GM18951 (cell line): ENCODE results near the gene RAP1GAP.

Experiments
- POLR2A ChIP-seq: IDR thresholded peaks from 4 replicates; pipeline ENCODE4 v1.6.1; 2011; ENCODE audit warnings: mild to moderate bottlenecking; ENCODE audit not compliant: insufficient read length, insufficient read depth; ENCODE audit errors: extremely low read depth
- in situ Hi-C: fragments of 300-500 bp; cut with MboI; formaldehyde crosslinking; loops from one replicate; pipeline ENCODE4 v1.12.0; 2022; ENCODE audit warnings: low sequenced_read_pairs, mixed read lengths, inconsistent platforms; ENCODE audit not compliant: unreplicated experiment

The RAP1GAP gene

GRCh38 chr1:21630571-21631343 is 38.4 kb downstream of the RAP1GAP start:
- in situ Hi-C loops = no loop called here
- no peak for TF ChIP-seq POLR2A

DNA sequence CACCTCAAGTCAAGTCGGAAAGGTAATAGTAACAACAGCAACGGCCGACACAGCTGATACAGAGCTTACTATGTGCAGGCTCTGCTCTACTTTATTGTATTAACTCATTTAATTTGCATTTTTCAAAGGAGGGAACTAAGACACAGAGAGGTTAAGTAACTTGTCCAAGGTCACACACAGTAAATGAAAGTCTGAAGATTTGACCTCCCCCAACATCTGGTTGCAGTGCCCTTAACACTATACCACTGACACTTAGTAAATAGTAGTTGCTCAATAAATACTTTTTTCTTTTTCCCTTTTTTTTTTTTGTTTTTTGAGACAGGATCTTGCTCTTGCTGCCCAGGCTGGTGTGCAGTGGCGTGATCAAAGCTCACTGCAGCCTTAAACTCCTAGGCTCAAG is 39.2 kb downstream of the RAP1GAP start:
- in situ Hi-C loops = no loop called here
- no peak for TF ChIP-seq POLR2A

- TF ChIP-seq POLR2A = no peak
- in situ Hi-C loops = no loop called here
These were observed 40.3 kb downstream of the RAP1GAP start for GRCh38 chr1:21628798-21629393.

- in situ Hi-C loops = no loop called here
- no peak for TF ChIP-seq POLR2A
These were observed 42.2 kb downstream of the RAP1GAP start for GRCh38 chr1:21626921-21627339.

DNA sequence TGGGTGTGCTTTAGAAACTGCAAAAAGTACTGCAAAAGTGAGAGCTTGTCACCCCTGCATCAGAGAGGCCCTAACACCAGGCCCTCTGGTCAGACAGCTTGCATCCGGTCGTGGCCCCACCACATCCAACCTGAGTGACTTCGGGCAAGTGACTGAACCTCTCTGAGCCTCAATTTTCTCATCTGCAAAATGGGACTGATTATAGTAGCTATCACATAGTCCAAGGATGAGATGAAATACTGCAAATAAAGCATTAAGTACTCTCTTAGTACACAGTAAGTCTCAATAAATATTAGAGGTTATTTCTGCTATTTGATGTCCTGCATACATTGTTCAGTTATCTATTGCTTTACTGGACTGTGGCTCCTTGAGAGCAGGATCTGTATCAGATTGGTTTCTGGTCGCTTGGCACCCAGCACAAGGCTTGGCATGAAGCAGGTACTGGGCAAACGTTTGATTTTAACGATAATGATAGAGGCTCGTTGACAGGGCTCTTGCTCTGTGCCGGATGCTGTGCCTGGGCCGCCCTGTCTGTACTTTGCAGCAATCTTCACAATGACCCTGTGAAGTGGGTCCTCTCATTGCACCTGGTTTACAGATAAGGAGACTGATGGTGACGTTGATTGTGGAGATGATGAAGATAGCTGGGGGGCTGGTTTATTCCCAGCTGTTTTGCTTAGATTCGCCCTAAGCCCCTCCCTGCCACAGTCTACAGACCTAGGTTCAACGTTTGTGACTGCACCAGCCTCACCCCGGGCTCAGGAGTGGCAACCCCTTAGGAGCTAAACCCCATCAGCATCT is 43.6 kb downstream of the RAP1GAP start:
- TF ChIP-seq POLR2A = no peak
- in situ Hi-C loops = no loop called here

DNA sequence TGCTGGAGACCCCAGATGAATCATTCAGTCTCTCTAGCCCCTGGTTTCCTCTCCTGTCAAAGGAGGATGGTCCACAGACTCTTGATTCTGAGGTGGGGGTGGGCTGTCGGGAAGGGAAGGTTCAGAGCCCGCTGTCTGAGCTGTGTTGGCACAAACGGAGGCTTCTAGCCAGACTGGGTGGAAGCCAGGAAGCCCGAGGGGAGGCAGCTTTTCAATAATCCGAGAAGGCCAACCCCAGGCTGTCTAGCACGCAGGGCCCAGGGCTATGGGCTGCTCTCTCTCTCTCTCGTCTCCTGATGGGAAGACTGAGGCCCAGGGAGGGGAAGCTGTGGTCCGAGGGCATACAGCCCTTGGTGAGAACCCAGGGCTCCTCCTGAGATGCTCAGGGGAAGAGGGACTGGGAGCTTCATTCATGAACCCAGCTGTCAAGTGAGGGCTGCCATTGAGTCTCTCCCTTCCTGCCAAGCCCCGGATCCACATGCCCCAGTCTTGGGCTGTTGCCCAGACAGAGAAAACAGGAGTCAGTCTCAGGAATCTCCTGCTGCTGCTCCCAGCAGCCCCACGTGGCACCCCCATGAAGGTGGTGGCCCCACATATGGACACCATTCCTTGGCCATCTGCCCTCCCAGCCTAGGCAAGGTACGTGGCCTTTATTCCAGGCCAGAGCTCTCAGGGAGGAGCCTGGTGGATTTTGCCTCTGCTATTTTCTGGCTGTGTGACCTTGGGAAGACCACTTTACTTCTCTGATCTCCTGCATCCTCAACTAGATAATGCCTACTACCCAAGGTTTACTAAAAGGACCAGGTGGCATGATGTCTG is 44.4 kb downstream of the RAP1GAP start:
- TF ChIP-seq POLR2A = no peak
- in situ Hi-C loops = no loop called here

DNA sequence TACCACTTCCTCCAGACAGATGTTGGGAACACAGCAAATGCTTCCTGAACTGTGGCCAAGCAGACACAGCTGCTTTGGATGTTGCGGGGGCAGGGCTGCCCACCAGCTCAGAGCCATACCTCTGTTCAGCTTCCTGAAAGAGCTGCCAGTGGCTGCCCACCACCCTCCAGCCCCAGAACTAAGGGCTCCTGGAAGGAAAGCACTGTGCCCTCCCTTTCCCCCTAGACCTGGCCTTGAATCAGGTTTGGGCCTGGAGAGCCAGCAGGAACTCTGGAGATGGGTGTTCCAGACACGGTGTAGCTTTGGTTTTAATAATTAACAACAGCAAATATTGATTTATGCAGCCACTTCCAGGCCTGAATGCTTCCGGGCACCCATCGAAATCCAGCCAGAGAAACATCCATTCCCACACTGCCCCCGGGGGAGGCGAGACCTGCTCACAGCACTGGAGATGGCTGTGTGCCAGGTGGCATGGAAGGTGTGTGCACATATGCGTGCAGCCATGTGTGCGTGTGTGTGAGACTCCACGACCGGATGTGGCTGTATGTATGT is 45.7 kb downstream of the RAP1GAP start:
- in situ Hi-C loops = no loop called here
- no peak for TF ChIP-seq POLR2A

DNA sequence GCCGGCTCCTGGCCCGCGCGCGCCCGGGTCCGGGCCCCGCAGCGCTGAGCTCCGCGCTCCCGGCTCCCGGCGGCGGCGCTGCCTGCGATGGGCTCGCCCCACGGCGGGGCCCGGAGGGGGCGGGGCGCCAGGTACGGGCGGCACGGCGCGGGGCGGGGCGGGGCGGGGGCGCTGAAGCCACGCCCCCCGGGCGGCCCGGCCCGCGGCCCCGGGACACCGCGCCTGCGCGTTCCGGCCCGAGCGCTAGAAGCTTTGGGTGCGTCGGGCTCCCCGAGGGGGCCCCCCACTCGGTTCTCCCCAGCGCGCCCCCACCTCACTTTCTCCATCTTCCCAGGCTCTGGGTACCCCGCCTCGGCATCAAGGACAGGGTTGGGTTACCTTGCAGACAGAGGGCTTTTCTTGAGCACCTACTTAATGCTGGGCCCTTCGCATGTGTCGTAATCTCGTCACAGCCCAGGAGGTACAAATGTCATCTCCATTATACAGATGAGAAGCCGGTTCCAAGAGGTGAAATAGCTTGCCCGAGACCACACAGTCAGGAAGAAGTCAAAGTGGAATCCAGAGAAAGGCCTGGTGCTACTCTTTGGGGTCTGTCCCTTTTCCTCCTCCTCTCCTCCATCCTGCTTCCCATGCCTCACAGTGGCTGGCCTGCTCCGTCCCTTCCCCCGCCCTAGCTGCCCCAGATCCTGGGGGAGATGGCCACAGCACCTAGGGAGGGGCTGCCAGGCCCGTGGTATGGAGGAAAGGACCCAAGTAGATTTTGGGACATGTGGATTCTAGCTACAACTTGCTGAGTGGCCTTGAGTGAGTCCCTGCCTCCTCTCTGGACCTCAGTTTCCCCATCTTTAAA is 46.5 kb downstream of the RAP1GAP start:
- in situ Hi-C loops = no loop called here
- no peak for TF ChIP-seq POLR2A

DNA sequence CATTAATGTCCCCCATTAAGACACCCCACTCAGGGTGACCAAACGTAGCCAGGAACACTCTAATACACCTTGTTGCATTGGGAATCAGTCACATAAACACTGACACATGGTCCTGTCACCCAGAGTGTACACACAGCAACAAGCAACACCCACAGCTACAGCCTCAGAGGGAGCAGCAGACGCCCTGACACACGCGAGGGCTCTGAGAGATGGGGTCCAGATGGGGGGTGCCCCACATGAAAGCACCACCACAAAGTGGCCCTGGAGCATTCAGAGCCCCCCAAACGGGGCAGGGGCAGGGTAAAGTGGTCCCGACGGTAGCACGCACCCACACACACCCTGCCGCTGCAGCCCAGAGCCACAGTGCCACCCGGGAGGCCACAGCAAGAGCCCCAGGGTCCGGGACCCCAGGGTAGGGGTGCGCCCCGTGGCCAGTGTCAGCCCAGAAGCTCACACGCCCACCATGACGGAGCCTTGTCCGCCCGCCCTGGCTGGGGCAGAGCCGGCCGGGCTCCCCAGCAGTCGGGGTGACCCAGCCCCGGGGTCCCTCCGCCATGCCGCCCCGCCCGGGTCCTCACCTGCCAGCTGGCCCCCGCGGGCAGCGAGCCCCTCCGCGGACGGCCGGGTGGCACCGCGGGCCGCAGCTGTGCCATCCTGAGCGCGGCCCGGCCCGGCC is 47.3 kb downstream of the RAP1GAP start:
- TF ChIP-seq POLR2A = no peak
- in situ Hi-C loops = no loop called here

DNA sequence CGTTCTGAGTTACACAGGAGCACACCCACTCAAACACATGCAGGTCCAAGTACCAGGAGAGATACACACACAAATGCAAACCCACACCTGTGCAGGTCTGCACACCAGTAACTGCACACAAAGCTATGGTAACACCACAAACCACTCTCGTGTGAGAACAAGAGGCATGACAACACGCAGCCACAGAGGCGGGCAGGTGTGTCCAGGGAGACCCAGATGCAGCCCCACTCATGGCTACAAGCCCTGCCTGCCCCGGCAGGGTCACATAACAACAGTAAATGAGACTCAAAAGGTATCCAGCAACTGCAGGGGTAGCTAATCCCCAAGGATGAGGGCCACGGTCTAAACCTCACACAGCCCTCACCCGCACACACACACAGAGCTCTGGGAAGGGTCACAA is 48.1 kb downstream of the RAP1GAP start:
- in situ Hi-C loops = no loop called here
- TF ChIP-seq POLR2A = no peak

DNA sequence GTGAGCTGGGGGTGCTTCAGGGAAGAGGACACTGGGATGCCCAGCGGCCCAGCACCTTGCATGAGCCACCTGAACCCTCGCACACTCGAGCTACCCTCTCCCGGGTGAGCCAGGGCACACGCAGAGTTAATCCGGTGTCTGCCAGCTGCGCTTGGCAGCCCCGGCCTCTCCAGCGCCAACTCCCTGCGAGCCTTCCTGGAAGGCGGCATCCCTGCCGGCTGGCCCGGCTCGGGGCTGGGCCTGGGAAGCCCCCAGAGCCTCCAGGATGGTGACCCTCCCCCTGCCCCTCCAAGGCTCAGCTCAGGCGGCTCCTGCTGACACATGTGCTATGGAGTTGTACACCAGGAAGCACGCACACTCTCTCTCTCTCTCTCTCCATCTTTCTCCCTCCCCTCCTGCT is 48.7 kb downstream of the RAP1GAP start:
- in situ Hi-C loops = no loop called here
- TF ChIP-seq POLR2A = no peak
